Stimulated activated CD8-positive, alpha-beta memory T cell treated with anti-CD3 and anti-CD28 coated beads, Interleukin-7, amount 100 ng/mL, for 48 hours (primary cell): ENCODE measurements around the gene CCDC136.

Experiments
- DNase-seq, 2 donors: peaks; one replicate each; pipeline ENCODE4 v3.0.0-alpha.2; 2020; ENCODE audit warnings: low read depth in 1 of 2; ENCODE audit errors: extremely low read depth in 1 of 2

Gene CCDC136

DNA sequence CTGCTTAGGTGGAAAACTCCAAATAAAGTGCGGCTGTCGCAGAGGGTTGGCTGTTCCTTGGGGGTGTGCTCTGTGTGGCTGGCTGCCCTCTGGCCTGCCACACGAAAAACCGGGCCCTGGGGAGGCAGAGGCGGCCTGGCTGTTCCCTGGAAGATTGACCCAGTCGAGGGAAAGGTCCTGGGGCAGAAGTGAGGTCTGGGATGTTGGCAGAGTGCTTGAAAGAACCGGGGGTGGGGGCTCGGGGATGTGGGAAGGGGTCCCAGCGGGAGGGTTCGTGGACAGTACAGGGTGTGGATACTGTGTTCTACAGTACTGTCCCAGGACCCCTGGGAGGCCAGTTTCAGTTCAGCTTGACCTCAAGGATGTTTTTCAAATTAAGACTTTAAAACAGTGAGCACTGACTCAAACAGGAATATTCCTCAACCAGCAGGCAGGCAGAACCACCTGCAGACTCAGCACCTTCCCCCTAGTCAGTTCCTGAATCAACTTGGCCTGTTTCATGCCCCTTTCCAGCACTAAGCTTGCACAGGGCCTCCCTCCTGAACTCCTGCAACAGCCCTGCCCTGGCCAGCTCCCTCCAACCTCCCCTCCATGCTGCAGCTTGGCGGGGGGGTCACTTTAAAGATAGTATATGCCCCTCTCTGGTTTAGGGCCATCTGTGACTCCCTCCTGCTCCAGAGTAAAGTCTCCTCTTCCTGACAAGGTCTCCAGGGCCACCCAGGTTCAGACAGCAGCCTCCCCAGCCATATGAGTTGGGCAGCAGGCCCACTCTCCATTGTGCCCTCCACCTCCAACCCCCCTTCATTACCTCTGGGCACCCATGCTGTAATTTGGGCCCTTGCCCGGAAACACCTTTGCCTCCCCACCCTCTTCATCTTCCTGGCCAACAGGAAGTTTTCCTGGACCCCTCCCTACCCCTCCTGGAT lies 67.7 kb downstream of the CCDC136 start:
- DNase-seq: no peak

DNA sequence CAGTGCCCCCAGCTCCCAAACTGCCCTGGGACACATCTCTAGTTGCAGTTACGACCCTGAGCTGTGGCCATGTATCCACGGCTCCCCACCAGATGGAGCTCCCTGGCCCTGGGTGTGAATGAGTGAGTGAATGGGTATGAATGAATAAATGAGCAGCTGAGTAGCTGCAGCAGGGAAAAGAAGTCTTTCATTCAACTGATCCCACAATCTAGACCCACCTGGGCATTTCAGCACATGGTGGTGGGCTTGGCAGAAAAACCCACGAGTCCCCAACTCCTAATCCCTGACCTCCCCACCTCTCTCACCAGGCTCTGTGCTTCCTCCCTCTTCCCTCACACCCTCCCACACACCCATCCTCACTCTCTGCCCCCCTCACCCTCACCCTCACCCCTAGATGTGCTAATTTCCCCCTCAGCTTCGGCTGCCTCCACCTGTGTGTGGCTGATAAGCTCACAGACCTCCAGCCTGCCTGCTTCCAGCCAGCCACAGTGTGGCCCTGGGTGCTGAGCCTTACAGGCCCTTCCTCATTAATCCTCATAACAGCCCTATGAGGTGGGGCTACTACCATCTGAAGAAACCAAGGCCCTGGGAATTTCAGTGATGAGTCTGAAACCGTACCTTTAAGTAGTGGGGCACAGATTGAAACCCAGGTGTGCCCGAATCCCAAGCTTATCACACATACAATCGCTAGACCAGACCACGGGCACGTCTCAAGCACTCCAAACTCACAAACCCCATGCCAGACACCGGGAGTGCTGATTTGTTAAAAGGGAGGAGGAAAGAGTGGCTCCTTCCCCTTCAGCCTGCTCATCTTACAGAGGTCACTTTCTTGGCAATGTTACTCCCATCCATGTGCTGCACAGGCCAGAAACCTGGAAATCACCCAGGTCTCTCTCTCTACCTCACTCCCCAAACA lies 68.6 kb downstream of the CCDC136 start:
- DNase-seq: no peak

DNA sequence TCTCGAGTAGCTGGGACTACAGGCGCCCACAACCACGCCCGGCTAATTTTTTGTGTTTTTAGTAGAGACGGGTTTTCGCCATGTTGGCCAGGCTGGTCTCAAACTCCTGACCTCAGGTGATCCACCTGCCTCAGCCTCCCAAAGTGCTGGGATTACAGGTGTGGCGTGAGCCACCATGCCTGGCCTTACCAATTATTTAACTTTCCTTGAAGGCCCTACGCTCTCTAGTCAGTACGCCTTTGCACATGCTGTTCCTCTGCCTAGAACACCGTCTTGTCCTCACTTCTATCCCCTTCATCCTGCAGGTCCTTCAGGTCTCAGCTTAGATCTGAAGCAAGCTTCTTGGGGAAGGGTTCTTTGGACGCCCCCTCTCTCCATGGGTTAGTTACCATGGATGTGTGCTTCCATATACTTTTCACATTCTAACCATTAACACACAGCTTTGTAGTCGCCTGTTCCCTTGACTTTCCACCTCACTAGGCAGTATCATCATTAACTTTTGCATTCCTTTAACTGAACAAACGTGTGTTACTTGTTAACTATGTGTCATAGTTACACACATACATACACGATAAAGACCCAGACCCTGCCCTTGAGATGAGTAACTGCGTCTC lies 70.3 kb downstream of the CCDC136 start:
- no peak for DNase-seq

DNA sequence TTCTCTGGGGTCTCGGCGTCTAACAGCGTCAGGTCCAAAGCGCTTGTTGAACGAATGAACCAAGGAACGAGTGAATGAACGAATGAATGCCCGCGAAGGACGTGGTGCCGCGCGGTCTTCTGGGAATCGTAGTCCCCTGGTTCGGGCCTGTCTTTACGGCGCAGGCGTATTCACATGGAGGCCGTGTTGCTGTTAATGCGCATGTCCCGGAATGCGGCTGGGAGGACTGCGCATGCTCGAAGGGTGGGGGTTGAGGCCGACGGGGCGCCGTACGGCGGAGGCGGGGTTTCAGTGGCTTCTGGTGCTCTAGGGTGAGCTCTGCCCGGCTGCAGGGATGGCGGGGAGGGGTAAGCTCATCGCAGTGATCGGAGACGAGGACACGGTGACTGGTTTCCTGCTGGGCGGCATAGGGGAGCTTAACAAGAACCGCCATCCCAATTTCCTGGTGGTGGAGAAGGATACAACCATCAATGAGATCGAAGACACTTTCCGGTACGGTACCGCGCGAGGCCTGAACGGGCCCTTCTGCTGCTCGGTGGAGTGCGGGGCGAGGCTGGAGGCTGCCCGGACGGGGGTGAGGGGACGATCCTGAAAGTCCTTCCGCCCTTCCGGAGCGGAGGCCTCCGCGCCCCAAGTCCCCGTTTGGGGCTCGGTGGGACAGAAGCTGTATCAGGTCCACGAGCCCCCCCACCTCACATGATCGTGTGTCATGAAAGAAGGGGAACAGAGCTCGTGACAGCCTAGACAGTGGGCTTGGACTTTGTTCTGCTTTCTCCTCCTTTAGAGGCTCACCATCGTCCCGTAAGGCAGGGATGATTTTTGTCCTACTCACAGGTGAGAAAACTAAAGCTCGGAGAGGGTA lies 71.0 kb downstream of the CCDC136 start, which contains the start of gene ATP6V1F:
Gene ATP6V1F (plus strand): TSS at position 286 of the 862 bp plus-strand sequence. CDS start 49 bp downstream, at position 335.
- peak; percentile 96 for DNase-seq

DNA sequence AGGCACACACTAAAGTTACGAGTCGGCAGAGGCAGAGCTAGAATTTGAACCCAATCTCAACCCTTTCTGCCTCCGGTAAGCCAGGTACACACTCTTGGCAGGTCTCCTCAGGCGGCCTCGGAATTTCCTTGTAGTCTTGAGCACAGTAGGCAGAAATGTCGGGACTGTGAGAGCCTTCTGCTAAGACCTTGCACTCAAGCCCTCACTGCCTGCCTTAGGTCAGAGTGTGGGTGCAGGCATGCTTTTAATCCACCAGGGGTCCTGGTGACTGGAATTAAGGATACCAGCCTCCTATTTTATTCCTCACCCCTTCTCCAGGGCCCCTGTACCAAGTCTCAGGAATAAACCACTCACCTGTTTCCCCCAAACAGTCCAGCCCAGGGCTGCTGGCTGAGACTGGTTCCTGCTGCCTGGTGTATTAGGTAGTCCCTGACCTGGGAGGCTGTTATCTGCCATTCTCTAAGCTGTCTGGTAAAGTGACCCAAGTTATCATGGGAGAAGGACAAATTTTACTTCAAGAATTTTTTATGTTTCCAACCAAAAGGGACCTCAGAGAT lies 71.7 kb downstream of the CCDC136 start:
- peak in 1 of 2 donors; percentile 5 for DNase-seq

DNA sequence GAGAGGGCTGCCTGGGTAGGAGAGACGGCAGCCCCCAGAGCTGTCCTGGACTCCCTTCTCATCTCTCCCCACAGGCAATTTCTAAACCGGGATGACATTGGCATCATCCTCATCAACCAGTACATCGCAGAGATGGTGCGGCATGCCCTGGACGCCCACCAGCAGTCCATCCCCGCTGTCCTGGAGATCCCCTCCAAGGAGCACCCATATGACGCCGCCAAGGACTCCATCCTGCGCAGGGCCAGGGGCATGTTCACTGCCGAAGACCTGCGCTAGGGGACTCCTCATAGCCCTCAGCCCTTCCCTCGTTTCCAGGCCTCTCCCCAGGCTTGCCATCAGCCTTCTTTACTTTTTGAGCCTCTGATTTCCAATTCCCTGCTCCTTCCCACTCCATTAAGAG lies 73.5 kb downstream of the CCDC136 start:
- DNase-seq: no peak

DNA sequence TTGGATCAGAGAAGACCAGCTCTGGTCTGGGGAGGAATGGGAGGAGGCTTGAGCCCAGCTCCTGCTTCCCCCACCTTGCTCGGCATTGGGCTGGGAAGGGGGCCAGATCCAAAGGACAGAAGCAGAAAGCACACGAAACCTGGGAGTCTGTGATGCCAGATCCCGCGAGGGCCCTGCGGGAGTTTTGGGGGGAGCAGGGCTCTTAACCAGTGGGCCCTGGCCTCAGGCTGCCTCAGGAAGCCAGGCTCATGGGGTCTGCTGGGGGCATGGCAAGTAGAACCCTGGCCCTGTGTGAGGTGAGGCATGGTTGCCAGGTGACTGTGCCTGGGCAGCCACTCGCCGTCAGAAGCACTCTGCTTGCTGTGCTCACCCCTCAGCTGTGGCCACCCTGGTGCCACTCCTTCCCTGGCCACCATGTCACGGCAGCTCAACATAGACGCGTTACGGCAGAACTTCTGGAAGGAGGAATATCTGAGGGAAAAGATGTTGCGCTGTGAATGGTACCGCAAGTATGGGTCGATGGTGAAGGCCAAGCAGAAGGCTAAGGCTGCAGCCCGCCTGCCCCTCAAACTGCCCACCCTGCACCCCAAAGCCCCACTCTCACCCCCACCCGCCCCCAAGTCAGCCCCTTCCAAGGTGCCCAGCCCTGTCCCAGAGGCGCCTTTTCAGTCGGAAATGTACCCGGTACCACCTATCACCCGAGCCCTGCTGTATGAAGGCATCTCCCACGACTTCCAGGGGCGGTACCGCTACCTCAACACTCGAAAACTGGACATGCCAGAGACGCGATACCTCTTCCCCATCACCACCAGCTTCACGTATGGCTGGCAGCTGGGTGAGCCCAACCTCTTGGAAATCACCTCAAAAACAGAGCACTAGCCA lies 74.5 kb downstream of the CCDC136 start:
- no peak for DNase-seq

DNA sequence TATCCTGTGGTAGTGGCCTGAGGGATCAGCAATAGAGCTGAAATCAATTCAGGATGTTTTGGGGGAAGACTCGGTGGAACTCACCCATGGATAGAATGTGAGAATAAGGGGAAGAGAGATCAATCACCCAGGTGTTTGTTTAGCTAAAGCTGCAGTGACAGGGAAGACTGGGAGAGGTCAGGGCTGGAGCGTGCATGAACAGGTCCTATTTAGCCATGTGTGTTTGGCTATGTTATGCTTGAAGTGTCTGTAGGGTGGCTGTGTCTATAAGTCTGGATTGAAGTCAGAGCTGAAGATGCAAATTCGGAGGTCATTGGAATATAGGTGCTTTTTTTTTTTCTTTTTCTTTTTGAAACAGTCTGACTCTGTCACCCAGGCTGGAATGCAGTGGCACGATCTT lies 75.5 kb downstream of the CCDC136 start:
- DNase-seq: no peak

DNA sequence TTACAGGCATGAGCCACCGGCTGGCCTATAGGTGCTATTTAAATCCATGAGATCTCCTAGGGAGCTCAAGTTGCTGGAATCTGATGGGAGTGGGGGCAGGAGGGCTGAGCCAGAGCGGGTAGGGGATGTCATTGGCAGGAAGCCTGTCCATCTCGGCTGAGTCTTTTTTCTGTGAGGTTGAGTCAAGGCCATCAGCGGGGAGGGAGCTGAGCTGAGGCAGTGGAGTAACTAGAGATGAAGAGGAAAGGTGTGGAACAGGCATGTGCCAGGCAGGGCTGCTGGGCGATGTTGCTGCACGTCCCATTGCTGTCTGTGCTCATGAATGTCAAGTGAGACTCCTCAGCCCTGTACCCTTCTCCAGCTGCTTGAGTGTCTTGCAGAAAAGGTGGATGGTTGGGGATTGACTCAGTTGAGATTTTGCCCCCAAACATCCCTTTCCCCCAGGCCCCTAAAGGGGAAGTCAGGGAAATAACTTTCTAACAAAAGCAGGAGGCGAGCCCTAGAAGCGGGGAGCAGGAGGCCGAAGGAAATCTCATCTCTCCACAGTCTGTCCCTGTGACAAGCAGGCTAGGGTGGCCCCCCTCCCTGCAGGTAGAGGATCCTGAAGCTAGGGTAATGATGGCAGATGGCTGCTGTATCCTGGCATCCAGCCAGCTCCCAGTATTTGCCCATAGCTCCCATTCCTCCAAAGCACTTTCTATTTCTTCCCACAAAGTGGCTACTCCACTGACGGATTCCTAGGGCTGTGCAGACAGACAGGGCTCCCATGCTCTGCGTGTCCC lies 76.3 kb downstream of the CCDC136 start:
- DNase-seq: no peak

DNA sequence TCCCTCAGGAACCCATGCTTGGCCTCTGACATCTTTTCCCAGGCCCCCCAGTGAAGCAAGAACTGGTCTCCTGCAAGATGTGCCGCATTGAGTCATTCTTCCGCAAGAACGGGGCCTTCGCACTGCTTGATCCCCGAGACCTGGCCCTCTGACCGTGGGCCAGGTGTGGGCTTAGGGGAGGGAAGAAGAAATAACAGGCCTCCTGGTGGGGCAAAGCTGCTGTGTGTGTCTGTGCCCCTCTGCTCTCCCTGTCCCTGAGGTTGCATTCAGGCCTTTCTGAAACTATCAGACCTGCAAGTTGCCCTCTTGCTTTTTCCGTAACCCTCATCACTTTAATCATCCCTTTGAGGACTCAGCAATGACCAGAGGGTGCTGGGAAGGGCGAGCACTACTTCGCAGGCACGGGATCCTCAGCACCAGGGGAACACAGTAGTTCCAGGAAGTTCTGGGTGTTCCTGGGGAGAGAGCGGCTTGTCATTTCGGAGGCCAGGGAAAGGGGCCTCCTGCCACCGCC lies 76.9 kb downstream of the CCDC136 start:
- DNase-seq: no peak

DNA sequence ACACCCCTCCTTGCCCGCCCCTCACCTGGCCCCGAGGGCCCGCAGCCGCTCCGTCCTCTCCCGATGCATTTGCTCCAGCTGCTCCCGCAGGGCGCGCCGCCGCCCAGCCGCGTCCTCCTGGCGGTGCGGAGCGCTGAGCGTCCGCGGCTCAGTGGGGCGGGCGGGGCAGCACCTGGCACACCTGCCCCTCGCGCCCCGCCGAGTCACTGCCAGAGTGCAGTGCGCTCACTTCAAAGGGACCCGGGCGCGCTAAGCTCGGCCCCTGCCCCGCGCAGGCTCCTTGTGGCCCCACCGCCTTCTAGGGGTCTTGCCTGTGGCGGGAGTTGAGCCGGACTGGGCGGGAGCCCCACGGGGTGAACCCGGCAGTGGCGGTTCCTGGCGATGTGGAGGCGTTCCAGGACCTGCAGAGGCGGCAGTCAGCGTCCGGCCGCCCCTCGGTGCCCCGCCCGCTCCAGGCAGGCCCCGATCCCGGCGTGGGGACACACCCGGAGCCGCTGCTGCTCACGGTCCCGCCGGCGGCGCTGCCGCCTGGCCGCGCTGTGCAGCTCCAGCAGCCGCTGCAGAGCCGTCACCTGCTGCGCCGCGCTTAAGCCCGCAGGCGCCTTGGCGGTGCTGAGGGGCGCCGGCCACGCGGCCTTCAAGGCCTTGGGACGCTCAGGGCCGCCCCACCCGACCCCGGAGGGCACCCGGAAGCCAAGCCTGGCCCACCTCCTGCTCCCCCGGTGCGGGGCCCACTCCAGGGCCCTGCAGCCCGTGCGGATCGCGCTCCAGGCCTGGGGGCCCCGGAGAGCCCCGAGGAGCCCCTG lies 77.6 kb downstream of the CCDC136 start:
- DNase-seq: peak in 1 of 2 donors; percentile 35

DNA sequence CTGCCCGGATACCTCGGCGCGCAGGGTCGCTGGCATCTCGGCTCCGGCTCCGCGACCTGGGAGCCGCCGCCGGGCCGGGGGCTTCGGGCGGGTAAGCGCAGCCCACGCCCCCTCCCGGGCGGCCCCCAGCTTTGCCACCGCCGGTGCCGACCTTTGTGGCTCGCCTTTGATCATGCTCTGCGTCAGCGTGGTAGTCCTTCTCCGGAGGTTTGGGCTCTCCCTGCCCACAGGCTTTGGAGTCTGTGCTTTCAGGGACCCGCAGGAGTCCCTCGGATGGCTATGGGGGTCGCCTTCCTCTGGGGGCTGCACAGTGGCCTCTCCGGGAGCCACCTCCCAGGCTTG lies 78.1 kb downstream of the CCDC136 start:
- no peak for DNase-seq

DNA sequence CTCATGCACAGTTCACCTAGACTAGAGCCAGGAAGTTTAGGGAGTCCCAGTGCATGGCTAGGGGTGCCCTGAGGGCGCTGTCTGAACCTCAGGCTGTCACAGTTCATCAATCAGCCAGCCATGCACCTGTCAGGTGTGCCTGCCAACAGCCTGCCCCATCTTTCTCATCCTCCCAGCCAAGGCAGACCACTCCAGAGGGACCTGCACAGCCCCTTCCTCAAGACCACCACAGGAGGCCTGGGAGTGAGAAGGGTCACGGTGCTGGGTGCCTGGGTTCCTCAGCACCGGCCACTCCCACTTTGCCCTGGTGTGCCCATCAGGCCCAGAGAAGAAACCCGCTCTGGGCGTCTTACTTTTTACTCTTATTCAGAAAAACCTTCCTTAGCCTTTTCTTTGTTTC lies 79.3 kb downstream of the CCDC136 start:
- DNase-seq: no peak
